Liver (tissue), 9 donors: ENCODE results near the gene SLC5A5. TPM values are rescaled to one million over a fixed set of nuclear protein-coding genes. Genes with fewer than 3 reads are reported as not detected.

Experiments
- DNase-seq: peaks from one replicate; pipeline ENCODE4 v3.0.0-alpha.2; 2017; ENCODE audit warnings: low spot score
- H3K27ac ChIP-seq, 2 donors: one replicate each; pipeline ENCODE4 v1.7.0; 2013; ENCODE audit warnings: inconsistent platforms in 2 of 2, low read length in 2 of 2, control low read depth in 1 of 2, low read depth in 1 of 2, mild to moderate bottlenecking in 1 of 2
- H3K27me3 ChIP-seq, 4 donors: one replicate each; pipeline versions ENCODE4 v1.6.1 to v1.7.0; 2013; ENCODE audit warnings: low read length in 3 of 4, inconsistent platforms in 1 of 4, mild to moderate bottlenecking in 1 of 4, moderate library complexity in 1 of 4; ENCODE audit not compliant: control insufficient read depth in 4 of 4, insufficient read depth in 4 of 4
- H3K36me3 ChIP-seq, 4 donors: one replicate each; pipeline versions ENCODE4 v1.6.1 to v1.7.0; 2013; ENCODE audit warnings: low read length in 3 of 4, mild to moderate bottlenecking in 3 of 4, low read depth in 1 of 4, moderate library complexity in 1 of 4; ENCODE audit not compliant: control insufficient read depth in 4 of 4, insufficient read depth in 3 of 4
- H3K4me1 ChIP-seq, 4 donors: one replicate each; pipeline versions ENCODE4 v1.6.1 to v1.7.0; 2013; ENCODE audit warnings: low read length in 3 of 4, mild to moderate bottlenecking in 3 of 4, moderate library complexity in 1 of 4; ENCODE audit not compliant: control insufficient read depth in 4 of 4, insufficient read depth in 4 of 4
- H3K4me3 ChIP-seq, 3 donors: one replicate each; pipeline versions ENCODE4 v1.6.1 to v1.7.0; 2013; ENCODE audit warnings: low read length in 3 of 3, control low read depth in 1 of 3, low read depth in 1 of 3, mild to moderate bottlenecking in 1 of 3
- H3K9ac ChIP-seq, 2 donors: one replicate each; pipeline ENCODE4 v1.7.0; 2013; ENCODE audit warnings: low read length in 2 of 2, mild to moderate bottlenecking in 2 of 2, moderate library complexity in 2 of 2, control low read depth in 1 of 2, low read depth in 1 of 2
- H3K9me3 ChIP-seq, 4 donors: one replicate each; pipeline versions ENCODE4 v1.6.1 to v1.7.0; 2013; ENCODE audit warnings: low read length in 3 of 4; ENCODE audit not compliant: control insufficient read depth in 4 of 4
- ATF3 ChIP-seq: IDR thresholded peaks from 2 replicates; pipeline ENCODE4 v1.6.1; 2016; ENCODE audit warnings: antibody characterized with exemption
- CTCF ChIP-seq: fragments of 150-350 bp; IDR thresholded peaks from 2 replicates; pipeline ENCODE4 v1.5.1; 2017; ENCODE audit warnings: improper control_type of control experiment, low read depth, low read length; ENCODE audit not compliant: missing input control
- EGR1 ChIP-seq, 2 donors: IDR thresholded peaks; 2 replicates each; pipeline ENCODE4 v1.6.1; 2016 to 2018; ENCODE audit warnings: antibody characterized with exemption in 2 of 2, low read depth in 2 of 2
- FOXA1 ChIP-seq: IDR thresholded peaks from 2 replicates; pipeline ENCODE4 v1.6.1; 2016; ENCODE audit warnings: antibody characterized with exemption
- FOXA2 ChIP-seq: IDR thresholded peaks from 2 replicates; pipeline ENCODE4 v1.6.1; 2016; ENCODE audit warnings: antibody characterized with exemption
- GABPA ChIP-seq, 2 donors: IDR thresholded peaks in 1 of 2; conservative IDR thresholded peaks in 1 of 2; 2 replicates each; pipeline ENCODE4 v1.6.1; 2016; ENCODE audit warnings: antibody characterized with exemption in 2 of 2, mild to moderate bottlenecking in 1 of 2, moderate library complexity in 1 of 2
- HNF4A ChIP-seq, 2 donors: conservative IDR thresholded peaks; 2 replicates each; pipeline ENCODE4 v1.6.1; 2016; ENCODE audit warnings: antibody characterized with exemption in 2 of 2, mild to moderate bottlenecking in 2 of 2
- HNF4G ChIP-seq: IDR thresholded peaks from 2 replicates; pipeline ENCODE4 v1.6.1; 2016; ENCODE audit warnings: antibody characterized with exemption
- JUND ChIP-seq, 2 donors: IDR thresholded peaks; 2 replicates each; pipeline ENCODE4 v1.6.1; 2016; ENCODE audit warnings: antibody characterized with exemption in 2 of 2
- MAX ChIP-seq: IDR thresholded peaks from 2 replicates; pipeline ENCODE4 v1.6.1; 2016; ENCODE audit warnings: antibody characterized with exemption
- NR2F2 ChIP-seq: IDR thresholded peaks from 2 replicates; pipeline ENCODE4 v1.6.1; 2016; ENCODE audit warnings: antibody characterized with exemption
- RAD21 ChIP-seq, 2 donors: IDR thresholded peaks; 2 replicates each; pipeline ENCODE4 v1.6.1; 2016; ENCODE audit warnings: antibody characterized with exemption in 2 of 2, mild to moderate bottlenecking in 2 of 2
- REST ChIP-seq: IDR thresholded peaks from 2 replicates; pipeline ENCODE4 v1.6.1; 2016; ENCODE audit warnings: antibody characterized with exemption, mild to moderate bottlenecking
- RXRA ChIP-seq, 2 donors: IDR thresholded peaks; 2 replicates each; pipeline ENCODE4 v1.6.1; 2017 to 2018; ENCODE audit warnings: antibody characterized with exemption in 2 of 2, mild to moderate bottlenecking in 1 of 2
- SP1 ChIP-seq: IDR thresholded peaks from 2 replicates; pipeline ENCODE4 v1.6.1; 2018; ENCODE audit warnings: antibody characterized with exemption, mild to moderate bottlenecking
- YY1 ChIP-seq: IDR thresholded peaks from 2 replicates; pipeline ENCODE4 v1.6.1; 2016; ENCODE audit warnings: antibody characterized with exemption, mild to moderate bottlenecking
- ZBTB33 ChIP-seq: IDR thresholded peaks from 2 replicates; pipeline ENCODE4 v1.6.1; 2016; ENCODE audit warnings: antibody characterized with exemption
- WGBS: extraction: QIAGEN DNeasy Blood & Tissue Kit; methylation state at CpG from one replicate; pipeline ENCODE4 v1.1.7; 2013; 5-methylcytosine and 5-hydroxymethylcytosine counted together
- polyA plus RNA-seq, 2 donors: library from polyadenylated mRNA; stranded (reverse) in 1 of 2; unstranded in 1 of 2; fragments of 200-250 nt in 1 of 2; fragments of >200 nt in 1 of 2; fragmentation: Nextera tagmentation in 1 of 2; extraction: Ambion mirVana in 1 of 2; gene quantifications; one replicate each; pipeline versions ENCODE4 v1.2.1 to v1.2.3, GENCODE V29; 2013 to 2015
- total RNA-seq, 2 donors: library from RNA; depleted of rRNA; stranded (reverse); fragments of >200 nt; gene quantifications; one replicate each; pipeline ENCODE4 v1.2.3, GENCODE V29; 2014
- donor health status: healthy.
- donor health status: healthy.
- donor health status: healthy.
- donor health status: healthy.
- donor health status: healthy.

Gene SLC5A5
- total and polyA plus RNA-seq, 4 donors = 0.09 TPM; not detected in 3

GRCh38 chr19:17831419-17831888, 40.3 kb upstream of the SLC5A5 start (continued):
- no peak for TF ChIP-seq ZBTB33

GRCh38 chr19:17832443-17833208, 39.1 kb upstream of the SLC5A5 start:
- no peak overlapping the region for H3K4me3 ChIP-seq
- H3K36me3 ChIP-seq = no peaks in the 10 kb centered on the region
- DNase-seq = no peak
- no peak overlapping the region for H3K9ac ChIP-seq
- peaks cover 0 to 3% (median 0%) of the 10 kb centered on the region in 4 donors for H3K4me1 ChIP-seq
- H3K27ac ChIP-seq = no peak overlapping the region
- 85% methylated on average over 17 of the region's 17 CpGs for WGBS
- H3K27me3 ChIP-seq = peaks cover 0 to 4% (median 0%) of the 10 kb centered on the region in 4 donors
- H3K9me3 ChIP-seq = no peaks in the 10 kb centered on the region
- TF ChIP-seq MAX (no peak), RAD21 (IDR thresholded peaks at IDR 0.05) (no peak), YY1 (no peak), RXRA (IDR thresholded peaks at IDR 0.05) (no peak), GABPA (IDR thresholded peaks at IDR 0.05 in 1 of 2, conservative IDR thresholded peaks at IDR 0.05 in 1 of 2) (no peak), HNF4A (conservative IDR thresholded peaks at IDR 0.05) (no peak), FOXA1 (no peak), SP1 (no peak), ATF3 (no peak), ZBTB33 (no peak), EGR1 (IDR thresholded peaks at IDR 0.05; ENCODE audit: low read depth in 2 of 2) (no peak), REST (no peak), HNF4G (no peak), FOXA2 (no peak), JUND (IDR thresholded peaks at IDR 0.05) (no peak), NR2F2 (no peak), CTCF (no peak)
